ENCODE measurements around the gene MATCAP1.
A peak's percentile ranks its signal among the peaks of the same experiment; 100 is the strongest.

The MATCAP1 gene

DNA sequence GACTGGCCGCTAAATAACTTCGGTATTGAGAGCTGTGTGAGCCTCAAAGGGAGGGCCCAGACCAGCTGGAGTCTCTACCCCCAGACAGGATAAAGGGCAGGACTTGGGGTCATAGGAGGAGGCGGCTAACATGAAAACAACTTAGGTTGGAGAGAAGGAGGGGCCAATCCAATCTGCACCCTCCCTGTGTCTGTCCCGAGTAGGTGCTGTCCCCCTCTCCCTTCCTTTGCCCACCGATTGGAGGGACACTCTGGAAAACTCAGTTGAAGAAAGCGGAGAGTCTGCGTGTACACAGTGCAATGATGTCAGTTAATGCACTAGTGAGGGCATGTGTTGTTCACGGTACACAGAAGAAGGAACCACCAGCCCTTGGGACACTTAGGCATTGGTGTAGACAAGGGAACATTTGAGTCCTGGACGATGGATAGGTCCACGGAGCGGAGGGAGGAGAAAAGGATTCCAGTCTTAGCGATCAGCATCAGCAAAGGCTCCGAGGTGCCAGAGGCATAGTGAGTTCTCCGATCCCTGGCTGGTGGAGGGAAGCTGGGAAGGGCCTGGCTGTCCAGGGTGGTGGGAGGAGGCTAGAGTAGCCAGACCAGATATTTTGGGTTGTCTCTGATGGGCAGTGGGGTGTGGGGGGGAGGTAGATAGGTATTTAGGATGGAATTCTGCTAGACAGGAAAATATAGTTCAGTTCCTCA lies 12.7 kb downstream of the MATCAP1 start:
- DNase-seq (ENCODE audit: low read depth): peak; percentile 36

DNA sequence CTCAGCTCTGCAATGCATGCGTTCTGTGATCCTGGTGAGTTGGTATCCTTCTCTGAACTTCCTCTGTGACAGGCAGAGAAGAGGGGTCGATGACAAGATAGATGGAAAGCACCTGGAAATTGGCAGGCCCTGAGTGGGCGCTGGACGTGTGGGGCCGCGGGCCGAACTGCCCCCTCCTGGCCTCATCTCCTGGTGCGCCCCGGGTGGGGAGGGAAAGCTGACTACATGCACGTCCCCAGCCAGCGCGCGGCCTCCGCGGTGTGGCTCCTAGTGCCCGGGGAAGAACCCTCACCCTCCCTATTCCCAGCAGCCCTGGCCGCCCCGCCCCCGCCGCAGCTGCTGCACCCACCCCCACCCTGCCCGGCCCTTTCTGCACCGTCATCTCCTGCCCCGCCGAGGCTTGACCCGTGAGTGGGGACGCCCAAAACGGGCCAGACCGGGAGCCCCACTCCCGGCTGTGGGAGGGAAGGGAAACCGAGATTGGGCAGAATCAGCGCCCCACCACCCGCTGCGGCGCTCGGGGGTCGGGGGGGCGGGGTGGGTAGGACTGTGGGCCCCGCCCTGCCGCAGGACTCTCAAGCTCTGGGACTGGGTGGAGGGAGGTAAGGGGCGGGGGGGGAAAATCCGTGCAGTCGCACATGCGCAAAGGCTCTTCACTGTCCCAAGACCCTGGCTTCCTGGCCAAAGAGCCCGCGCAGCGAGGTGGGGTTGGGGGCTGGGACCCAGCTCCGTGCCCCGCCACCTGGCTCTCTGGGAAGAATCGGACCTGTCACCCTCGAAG lies 13.4 kb downstream of the MATCAP1 start, which contains the start of gene NOL3:
Gene NOL3, plus strand, starts transcription at position 371 of the 781 bp plus-strand sequence.
- DNase-seq (ENCODE audit: low read depth): peak; percentile 85

DNA sequence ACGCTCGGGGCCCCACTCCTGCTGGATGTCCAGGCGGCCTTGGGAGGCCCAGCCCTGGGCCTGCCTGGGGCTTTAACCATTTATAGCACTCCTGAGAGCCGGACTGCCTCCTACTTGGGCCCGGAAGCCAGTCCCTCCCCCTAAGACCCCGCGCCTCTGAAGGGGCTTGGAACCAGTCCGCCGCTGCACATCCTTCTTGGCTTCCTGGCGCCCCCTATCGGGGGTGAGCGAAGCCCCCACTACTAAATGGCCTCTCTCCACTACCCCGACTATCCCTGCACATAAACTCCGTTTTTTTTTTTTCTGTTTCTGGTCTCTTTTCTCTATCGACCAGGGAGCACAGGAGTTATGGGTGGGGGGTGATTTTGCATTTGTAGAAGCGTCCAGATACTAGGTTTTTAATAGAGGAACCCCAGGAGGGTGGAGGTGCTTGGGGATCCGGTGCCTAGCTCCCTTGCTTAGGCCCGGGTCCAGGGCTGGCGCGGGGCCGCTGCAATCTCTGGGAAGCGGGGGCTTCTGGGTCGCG lies 14.1 kb downstream of the MATCAP1 start:
- no peak for DNase-seq (ENCODE audit: low read depth)

GRCh38 chr16:67169011-67169451 lies 14.7 kb downstream of the MATCAP1 start:
- no peak for DNase-seq (ENCODE audit: low read depth)

DNA sequence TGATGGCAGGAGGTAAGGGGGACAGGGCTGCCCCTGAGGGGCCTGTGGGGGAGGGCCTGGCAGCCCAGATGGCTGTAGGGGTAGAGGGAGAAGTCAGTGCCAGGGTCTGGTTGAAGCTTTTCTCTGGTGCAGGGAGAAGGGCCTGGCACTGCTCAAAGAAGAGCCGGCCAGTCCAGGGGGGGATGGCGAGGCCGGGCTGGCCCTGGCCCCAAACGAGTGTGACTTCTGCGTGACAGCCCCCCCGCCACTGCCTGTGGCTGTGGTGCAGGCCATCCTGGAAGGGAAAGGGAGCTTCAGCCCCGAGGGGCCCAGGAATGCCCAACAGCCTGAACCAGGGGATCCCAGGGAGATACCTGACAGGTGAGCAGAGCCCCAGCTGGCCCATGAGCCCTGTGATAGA lies 16.2 kb downstream of the MATCAP1 start:
- no peak for DNase-seq (ENCODE audit: low read depth)

DNA sequence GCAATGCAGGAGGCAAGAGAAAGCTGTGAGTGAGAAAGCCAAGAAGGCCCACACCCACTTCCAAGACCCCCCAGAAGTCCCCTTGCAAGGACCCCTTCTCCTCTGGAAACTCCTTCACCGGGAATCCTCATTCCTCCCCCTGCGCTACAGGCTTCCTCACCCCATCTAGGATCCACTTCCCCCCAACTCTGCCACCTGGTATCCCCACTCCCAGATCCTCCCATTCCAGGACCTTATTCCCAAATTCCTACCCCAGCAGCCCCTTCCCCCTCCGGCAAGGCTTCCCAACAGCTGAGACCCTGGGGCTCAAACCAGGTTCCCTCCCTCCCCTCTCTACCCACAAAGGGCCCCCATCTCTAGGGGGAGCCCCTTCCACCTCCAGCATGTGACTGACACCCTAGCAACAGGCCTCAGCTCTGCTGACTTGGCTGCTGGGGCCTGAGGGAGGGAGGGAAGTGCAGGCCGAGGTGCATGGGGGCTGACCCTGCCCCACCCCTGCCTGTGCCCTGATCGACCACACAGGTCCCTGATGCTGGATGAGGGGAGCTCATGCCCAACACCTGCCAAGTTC lies 17.1 kb downstream of the MATCAP1 start:
- no peak for DNase-seq (ENCODE audit: low read depth)

GRCh38 chr16:67166110-67166547 lies 17.6 kb downstream of the MATCAP1 start:
- no peak for DNase-seq (ENCODE audit: low read depth)

GRCh38 chr16:67165121-67166078 lies 18.4 kb downstream of the MATCAP1 start:
- DNase-seq (ENCODE audit: low read depth): no peak

DNA sequence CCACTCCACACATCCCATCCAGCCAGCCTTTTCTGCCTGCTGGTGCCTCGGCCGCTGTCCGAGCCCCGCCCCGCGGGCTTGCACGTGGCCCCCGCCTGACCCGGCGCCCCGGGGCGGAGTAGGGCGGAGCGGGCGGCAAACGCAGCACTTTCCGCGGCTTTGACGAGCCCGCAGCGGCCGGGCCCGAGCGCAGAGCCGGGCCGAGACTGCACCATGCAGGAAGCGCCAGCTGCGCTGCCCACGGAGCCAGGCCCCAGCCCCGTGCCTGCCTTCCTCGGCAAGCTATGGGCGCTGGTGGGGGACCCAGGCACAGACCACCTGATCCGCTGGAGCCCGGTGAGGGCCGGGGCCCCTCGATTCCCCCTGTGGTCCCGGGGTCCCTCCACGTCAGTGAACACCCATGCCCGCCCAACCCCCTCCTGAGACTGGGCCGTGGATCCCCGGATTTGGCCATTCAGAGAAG lies 19.1 kb downstream of the MATCAP1 start, which contains the start of gene HSF4:
Gene HSF4, plus strand, starts transcription at position 147 of the 463 bp plus-strand sequence. Its CDS starts 67 bp downstream, at position 214.
- DNase-seq (ENCODE audit: low read depth): peak; percentile 27

- no peak for DNase-seq (ENCODE audit: low read depth)
Measured at GRCh38 chr16:67163999-67164558, 19.7 kb downstream of the MATCAP1 start.

- peak; percentile 52 for DNase-seq (ENCODE audit: low read depth)
Measured at GRCh38 chr16:67163164-67163998, 20.4 kb downstream of the MATCAP1 start.

DNA sequence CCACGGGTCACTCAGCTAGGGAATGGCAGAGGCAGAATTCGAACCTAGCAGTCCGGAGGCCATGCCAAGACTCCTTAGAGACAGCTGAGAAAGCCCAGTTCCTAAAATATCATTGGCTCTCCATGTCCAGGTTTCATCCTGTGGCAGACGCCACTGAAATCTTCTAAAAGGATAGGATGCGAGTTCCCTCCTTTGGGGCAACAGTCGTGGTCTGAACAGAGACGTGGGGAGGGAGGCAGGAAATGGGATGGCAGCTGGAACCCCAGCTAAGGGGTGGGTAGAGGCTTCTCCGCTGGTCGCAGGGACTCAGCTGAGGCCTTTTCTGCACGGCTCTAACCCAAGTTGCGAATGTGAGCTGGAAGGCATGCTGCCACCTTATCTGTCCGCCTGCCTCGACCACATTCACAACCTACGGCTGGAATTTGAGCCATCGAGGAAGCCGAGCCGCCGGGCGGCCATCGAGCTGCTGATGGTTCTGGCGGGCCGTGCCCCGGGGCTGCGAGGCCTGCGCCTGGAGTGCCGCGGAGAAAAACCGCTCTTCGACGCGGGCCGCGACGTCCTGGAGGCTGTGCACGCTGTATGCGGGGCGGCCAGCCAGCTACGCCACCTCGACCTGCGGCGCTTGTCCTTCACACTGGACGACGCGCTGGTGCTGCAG lies 21.1 kb downstream of the MATCAP1 start:
- no peak for DNase-seq (ENCODE audit: low read depth)

DNA sequence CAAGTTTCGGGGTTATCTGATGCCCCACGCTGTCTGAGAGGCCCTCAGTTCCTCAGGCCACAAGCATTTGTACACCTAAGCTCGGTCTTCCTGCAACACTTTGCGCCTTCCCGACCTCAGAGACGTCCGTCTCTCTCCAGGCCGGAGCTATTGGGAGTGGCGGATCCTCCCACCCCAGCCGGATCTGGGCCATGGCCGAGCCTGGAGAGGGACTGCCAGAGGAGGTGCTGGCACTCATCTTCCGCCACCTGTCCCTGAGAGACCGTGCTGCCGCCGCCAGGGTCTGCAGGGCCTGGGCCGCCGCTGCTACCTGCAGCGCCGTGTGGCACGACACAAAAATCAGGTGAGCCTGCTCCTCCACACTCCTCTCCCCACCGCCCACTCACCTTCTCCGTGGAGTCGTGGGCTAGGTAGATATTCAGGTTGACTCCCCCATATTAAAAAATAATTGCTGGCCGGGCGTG lies 22.1 kb downstream of the MATCAP1 start:
- no peak for DNase-seq (ENCODE audit: low read depth)

DNA sequence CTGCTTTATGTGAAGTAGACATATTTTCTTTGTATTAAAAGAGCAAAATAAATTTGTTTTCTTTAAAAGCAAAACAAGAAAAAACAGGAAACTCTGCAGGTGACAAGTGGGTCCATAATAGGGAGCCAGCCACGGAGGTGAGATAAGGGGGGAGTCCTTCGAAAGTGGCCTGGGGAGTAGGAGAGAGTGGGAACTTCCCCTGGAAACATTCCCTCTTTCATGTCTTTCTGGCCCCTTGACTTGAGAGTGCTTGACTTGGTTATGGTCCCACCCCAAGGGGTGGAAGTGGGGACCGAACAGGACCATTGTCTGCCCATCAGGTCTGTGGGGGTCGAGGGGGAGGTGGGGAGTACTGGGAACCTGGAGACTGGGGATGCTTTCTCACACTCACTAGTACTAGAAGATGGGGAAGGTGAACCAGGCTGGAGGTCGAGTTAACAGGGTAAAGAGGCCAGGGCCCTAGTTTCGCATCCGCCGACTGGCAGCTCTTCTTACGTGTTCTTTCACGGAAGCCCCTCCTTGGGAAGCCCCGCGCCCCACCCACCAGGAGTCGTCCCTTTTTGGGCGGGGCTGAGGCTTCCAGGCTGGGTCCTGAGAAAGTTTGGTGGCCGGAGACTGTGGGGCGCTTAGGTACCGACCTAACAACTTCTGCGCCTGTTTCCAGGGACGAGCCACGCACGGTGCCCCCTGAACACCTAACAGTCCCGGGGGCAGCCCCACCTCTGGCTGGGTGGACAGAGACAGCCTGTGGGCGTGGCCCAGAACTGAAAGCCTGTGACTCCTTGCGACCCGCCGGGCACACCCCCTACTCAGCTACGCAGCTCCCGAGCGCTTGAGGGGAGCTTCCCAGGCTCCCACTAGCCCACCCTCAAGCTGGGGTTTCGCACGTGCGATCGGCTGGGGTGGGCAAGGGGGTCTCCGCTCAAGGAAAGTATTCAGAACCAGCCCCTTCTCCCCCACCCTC lies 24.8 kb downstream of the MATCAP1 start:
- DNase-seq (ENCODE audit: low read depth): no peak

- DNase-seq (ENCODE audit: low read depth): no peak
Measured at GRCh38 chr16:67157892-67158635, 25.7 kb downstream of the MATCAP1 start.

GRCh38 chr16:67157106-67157748 lies 26.5 kb downstream of the MATCAP1 start:
- DNase-seq (ENCODE audit: low read depth): no peak

Measured in fibroblast of gingiva (primary cell).